Activated gamma-delta T cell treated with anti-CD3 and anti-CD28 coated beads, Interleukin-2, amount 50 U/mL, for 16 hours (primary cell): ENCODE results near the gene CCDC85C.

Source experiments
- DNase-seq: peaks from one replicate; pipeline ENCODE4 v3.0.0-alpha.2; 2020; ENCODE audit warnings: low read depth

The CCDC85C gene

GRCh38 chr14:99539491-99539890 is 64.5 kb downstream of the CCDC85C start:
- no peak for DNase-seq

- DNase-seq, result no peak
Measured at GRCh38 chr14:99538733-99539132, 65.3 kb downstream of the CCDC85C start.

GRCh38 chr14:99538275-99538674 is 65.7 kb downstream of the CCDC85C start:
- no peak for DNase-seq

GRCh38 chr14:99537399-99537798 is 66.6 kb downstream of the CCDC85C start:
- no peak for DNase-seq

- no peak for DNase-seq
Measured at GRCh38 chr14:99535908-99536778, 67.9 kb downstream of the CCDC85C start.

GRCh38 chr14:99535448-99535847 is 68.6 kb downstream of the CCDC85C start:
- no peak for DNase-seq

- no peak for DNase-seq
Measured at GRCh38 chr14:99534863-99535262, 69.1 kb downstream of the CCDC85C start.

GRCh38 chr14:99534333-99534732 is 69.7 kb downstream of the CCDC85C start:
- no peak for DNase-seq

GRCh38 chr14:99532310-99532709 is 71.7 kb downstream of the CCDC85C start:
- DNase-seq, result no peak

- no peak for DNase-seq
Measured at GRCh38 chr14:99531251-99532096, 72.5 kb downstream of the CCDC85C start.

- DNase-seq, result no peak
Measured at GRCh38 chr14:99530407-99531155, 73.4 kb downstream of the CCDC85C start.

GRCh38 chr14:99529899-99530298 is 74.1 kb downstream of the CCDC85C start:
- DNase-seq, result no peak

GRCh38 chr14:99527427-99528076 is 76.5 kb downstream of the CCDC85C start:
- DNase-seq, result no peak

- DNase-seq, result no peak
Measured at GRCh38 chr14:99527026-99527425, 77.0 kb downstream of the CCDC85C start.

GRCh38 chr14:99525699-99526080 is 78.3 kb downstream of the CCDC85C start:
- DNase-seq, result no peak

GRCh38 chr14:99524804-99525698 is 79.0 kb downstream of the CCDC85C start:
- DNase-seq, result no peak

GRCh38 chr14:99524091-99524661 is 79.8 kb downstream of the CCDC85C start:
- DNase-seq, result no peak

GRCh38 chr14:99523704-99524055 is 80.3 kb downstream of the CCDC85C start:
- DNase-seq, result no peak

GRCh38 chr14:99522934-99523703 is 80.9 kb downstream of the CCDC85C start:
- no peak for DNase-seq

GRCh38 chr14:99522457-99522891 is 81.5 kb downstream of the CCDC85C start:
- no peak for DNase-seq
